SK-N-MC (cell line): Measurements from ENCODE around the gene CLSTN2.

Experiments
- EZH2 ChIP-seq: fragments of 200-600 bp; sonication (generic); IDR thresholded peaks from one replicate; pipeline ENCODE4 v1.6.1; 2017; ENCODE audit warnings: antibody characterized with exemption
- POLR2AphosphoS5 ChIP-seq: IDR thresholded peaks from 2 replicates; pipeline ENCODE4 v1.6.1; 2012; ENCODE audit warnings: mild to moderate bottlenecking, low read depth, low read length, borderline replicate concordance

GRCh38 chr3:140406655-140407054 is 471.7 kb downstream of the CLSTN2 start:
- TF ChIP-seq EZH2 (no peak), POLR2AphosphoS5 (no peak)
